Measurements from ENCODE around the gene CSNK1A1.
"Not testable (repeated sequence)": the region's sequence is repeated elsewhere in the genome, so short reads cannot be mapped to it uniquely, and the experiment has no call there.

The CSNK1A1 gene

DNA sequence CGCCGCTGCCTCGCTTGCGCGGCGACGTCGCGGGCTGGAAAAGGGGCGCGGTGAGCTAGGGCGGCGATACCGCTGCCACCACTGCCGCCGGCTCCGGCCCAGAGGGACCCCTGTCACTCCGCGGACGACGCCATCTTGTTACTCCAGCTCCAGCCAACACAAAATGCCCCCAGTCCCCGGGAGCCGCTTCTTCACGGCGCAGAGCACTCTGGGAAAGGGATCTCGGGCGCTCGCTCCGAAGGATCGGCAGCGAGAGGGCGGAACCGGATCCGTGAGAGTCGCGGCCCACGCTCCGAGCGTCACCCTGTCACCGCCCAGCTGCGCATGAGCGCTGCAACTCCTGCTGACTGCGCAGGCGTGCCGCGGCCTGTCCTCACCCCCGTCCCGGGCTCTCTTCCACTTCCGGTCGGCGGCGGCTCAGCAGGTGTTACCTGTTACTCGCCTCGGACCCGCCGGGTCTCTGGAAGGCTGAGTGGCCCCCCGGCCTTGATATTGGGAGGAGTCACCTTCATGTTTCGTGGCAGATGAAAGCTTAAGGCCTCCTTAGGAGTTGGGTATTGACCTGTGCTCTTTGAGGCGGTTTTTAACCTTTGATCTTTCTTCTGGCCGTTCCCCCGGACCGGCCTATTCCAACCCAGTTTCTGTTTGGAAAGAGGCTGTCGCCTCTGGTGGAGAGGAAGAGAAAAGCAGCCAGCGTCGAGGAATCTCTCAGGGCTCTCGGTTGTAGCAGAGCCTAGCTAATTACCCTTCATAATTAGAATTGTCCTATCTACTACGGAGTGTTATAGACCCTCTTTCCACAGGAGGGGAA is at the start of gene CSNK1A1:
CSNK1A1 (minus strand) TSS at position 213 of the 811 bp plus-strand sequence. CDS start 475 bp downstream, outside the sequence.
- peak; percentile 98 to 99 for DNase-seq

DNA sequence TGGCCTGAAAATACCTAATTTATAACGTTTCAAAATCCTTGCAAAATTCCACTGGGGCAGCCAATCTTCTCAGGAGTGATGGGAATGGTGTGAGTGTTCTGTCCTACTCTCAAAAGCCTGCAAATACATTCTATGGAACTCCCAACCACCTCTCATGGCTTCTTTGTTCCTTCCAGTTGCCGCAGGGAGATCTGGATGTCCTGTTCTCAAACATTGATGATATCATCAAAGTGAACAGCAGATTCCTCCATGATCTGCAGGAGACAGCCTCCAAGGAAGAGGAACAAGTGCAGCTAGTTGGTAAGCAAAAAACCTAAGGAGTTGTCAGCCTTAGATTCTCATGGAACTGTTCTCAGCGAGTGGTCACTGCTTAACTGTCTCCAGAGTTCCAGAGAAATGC is 49.7 kb upstream of the CSNK1A1 start:
- no peak for DNase-seq

DNA sequence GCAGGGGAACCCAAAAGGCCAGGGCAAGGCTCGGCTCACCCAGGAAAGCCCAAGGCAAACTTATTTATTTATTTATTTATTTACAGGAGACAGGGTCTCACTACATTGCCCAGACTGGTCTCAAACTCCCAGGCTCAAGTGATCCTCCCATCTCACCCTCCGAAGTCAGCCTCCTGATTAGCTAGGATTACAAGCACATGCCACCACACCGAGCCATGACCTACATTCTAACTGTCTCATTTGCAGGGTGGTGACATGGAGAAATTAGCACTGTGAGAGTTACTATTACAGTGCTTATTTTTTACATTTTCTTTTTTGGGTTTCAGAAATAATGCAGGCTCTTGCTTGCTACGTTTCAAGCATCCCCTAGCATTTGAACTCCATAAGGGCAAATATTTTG is 48.1 kb upstream of the CSNK1A1 start:
- DNase-seq, result no peak

DNA sequence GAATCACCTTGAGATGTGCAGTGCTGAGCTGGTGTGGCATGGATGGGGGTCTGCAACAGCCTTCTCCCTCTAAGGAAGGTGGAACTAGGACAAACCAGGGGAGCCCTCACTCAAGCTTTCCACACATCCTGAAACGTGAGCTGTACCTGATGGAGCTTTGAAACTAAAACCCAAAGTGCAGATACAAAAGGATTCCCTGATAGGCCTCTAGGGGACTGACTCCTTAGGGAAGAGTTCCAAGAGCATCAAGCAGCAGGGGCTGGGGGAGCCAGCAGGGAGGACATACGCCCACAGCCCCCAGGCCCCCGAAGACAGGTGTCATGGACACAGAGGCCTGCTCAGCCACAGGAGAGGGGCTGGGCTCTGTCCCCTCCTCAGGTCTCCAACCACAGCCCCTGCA is 47.7 kb upstream of the CSNK1A1 start:
- no peak for DNase-seq

DNA sequence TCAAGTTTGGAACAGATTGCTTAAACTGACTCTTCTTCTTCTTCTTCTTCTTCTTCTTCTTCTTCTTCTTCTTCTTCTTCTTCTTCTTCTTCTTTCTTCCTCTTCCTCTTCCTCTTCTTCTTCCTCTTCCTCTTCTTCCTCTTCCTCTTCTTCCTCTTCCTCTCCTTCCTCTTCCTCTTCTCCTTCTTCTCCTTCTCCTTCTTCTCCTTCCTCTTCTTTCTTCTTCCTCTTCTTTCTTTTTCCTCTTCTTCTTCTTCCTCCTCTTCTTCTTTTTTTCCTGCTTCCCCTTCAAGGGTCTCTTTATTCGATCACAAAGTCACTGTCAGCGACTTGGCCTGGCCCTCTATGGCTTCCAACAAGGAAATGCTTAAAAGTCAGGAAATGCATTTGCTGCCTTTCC is 47.0 kb upstream of the CSNK1A1 start:
- not testable (repeated sequence) for DNase-seq

DNA sequence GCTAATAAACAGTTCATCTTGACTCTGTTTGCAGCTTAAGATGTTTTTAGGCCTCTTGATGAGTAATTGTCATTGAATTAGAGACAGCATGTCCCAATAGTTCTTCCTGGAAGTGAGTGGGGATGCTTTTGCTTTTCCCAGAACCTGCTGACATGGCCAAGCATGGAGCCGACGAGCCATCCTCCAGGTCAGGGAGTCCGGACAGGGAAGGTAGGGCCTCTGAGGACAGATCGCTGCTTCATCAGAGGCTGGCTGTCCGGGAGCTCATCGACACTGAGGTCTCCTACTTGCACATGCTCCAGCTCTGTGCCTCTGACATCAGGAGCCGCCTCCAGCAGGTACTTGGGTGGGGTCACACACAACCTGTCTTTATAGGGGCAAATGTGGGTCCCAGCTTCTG is 46.4 kb upstream of the CSNK1A1 start:
- no peak for DNase-seq

DNA sequence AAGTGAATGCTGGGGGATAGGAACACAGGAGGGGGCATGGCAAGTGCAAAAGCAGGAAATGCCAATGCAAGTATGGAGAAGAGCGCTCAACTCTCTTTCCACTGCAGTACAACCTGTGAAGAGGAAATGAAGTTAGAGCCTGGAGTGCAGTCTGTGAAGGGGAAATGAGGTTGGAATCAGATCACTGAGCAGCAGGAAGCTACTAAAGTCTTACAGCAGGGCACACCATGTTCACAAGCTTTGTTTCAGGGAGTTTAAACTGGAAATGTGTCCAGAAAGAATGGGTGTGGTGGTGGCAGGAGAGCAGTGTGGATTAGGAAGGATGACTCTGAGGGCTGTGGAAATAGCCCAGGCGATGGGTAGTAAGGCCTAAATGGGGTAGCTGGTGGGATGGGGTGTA is 45.5 kb upstream of the CSNK1A1 start:
- DNase-seq, result no peak

DNA sequence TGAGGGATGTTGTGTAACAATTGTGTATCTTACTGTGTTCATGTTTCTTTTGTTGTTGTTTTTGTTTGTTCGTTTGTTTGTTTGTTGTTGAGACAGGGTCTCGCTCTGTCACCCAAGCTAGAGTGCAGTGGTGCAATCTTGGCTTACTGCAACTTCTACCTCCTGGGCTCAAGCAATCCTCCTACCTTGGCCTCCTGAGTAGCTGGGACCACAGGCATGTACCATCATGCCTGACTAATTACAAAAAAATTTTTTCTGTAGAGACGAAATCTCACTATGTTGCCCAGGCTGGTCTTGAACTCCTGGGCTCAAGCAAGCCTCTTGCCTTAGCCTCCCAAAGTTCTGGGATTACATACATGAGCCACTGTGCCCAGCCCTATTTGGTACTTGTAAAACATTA is 43.9 kb upstream of the CSNK1A1 start:
- not testable (repeated sequence) for DNase-seq

DNA sequence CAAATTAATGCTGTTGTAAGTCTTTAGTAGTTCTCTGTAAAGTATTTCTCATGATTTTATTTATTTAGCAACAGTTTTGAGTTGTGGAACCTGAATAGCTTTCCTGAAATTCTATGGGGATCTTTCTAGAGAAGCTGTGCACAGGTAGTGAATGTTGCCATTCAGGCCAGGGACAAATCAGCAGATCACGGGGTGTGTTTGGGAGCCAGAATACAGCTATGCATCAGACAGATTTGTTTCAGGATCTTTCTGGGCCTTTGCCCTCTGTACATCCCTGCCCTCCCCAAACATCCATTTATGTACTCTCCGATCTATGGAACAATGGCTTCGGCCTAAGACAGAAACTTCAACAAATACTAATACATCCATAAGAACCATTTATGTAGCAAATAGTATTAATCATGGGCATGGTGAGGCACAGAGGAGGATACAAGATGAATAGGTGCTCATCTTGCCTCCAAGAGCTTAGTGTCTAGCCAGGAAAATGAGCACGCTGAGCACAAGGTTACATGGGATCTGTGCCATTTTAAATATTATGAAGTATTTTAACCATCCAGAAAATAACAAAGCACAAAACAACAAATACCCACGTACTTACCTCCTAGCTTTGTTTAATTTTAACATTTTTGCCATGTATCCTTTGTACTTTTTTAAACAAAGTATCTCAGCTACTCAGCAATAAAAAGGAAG is 43.1 kb upstream of the CSNK1A1 start:
- no peak for DNase-seq

DNA sequence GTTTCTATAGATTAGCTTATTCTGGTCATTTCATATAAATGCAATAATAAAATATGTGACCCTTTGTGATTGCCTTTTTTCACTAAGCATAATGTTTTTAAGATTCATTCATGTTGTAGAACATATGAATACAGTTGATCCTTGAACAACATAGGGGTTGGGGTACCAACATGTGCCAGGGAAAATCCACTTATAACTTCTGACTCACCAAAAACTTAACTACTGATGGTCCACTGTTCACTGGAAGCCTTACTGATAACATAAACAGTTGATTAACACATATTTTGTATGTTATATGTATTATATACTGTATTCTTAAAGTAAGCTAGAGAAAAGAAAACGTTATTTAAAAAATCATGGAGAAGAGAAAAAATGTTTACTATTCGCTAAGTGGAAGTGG is 42.1 kb upstream of the CSNK1A1 start:
- DNase-seq, result no peak

DNA sequence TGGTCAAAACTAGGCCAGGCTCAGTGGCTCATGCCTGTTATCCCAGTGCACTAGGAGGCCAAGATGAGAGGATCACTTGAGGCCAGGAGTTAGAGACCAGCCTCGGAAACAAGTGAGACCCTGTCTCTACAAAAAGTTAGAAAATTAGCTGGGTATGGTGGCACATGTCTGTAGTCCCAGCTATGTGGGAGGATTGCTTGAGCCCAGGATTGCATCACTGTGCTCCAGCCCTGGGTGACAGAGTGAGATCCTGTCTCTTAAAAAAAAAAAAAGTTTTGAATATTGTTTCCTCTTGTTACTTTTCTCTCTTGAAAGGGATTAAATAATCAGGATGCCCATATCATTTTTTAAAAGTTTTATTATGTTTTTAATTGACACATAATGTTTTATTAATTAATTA is 37.7 kb upstream of the CSNK1A1 start:
- DNase-seq, result no peak

DNA sequence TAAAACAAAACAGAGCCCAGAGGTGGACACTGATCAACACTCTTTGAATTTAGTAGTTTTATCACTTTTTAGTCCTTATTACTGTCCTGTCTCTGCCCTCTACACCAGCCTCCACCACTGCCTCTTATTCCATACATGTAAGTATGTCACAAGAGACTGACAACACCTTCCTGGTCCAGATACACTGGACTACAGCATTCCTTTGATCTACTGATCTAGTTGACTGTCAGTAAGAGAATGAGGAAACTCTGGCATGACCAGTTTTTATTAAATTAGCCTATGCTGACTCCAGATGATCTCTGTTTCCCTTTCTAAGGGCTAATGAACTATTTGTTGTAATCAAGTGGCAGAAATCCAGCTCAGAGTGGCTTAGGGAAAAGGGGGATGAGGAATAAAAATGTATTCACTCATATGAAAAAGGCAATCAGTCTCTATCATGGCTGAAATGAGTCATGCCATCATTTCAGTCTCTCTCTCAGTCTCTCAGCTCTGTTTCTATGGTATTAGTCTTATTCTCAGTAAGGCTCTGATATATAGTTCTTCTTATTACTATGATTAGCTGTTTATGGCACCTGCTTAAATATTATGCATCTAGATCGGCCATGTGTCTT is 35.6 kb upstream of the CSNK1A1 start:
- no peak for DNase-seq

DNA sequence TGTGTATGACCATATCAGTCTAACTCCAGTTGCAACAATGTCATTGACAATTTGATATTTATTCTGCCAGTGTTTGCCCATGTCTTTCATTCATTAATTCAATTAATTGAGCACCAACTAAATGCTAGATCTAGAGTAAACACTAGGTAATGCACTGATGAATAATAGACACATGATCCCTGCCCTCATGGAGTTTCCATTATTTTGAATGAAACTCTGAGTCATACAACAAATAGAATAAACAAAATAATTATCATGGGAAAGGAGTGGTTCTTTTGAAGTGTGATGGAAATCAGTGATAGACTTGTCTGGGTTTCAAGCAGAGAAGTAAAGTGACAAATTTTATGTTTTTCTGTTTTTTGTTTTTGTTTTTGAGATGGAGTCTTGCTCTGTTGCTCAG is 34.7 kb upstream of the CSNK1A1 start:
- no peak for DNase-seq

DNA sequence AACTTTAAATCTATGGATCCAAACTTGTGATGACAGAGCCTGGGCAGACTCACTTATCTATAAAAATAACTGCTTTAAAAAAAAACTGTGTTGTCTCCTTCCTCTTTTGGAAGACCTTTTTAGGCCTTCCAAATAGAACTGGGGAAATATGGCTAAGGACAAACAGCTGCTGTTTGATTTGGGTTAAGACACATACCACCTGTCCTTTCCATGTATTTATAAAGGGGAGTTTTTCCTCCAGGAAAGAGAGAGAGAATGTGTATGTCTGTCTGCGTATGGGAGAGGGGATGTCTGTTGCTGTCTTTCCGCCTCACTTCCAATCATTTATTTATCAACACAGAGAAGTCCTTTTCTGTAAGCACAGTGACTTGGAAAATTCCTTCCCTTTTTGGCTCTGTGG is 32.9 kb upstream of the CSNK1A1 start:
- no peak for DNase-seq

DNA sequence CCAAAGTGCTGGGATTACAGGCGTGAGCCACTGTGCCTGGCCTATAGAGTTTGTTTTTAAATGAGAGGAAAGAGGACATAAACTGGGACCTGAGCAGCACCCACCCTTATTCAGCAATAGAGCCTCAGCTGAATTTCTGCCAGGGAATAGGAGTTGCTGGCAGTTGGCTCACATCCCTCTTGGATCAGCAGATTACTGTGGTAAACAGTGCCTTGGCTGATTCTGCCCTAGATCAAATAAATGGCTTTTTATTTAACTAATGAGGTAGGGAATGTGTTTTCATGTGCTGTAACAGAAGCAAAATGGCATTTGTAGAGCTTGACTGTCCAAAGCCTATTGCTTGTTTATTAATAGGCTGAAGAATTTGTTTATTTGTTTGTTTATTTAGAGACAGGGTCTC is 32.2 kb upstream of the CSNK1A1 start:
- no peak for DNase-seq

DNA sequence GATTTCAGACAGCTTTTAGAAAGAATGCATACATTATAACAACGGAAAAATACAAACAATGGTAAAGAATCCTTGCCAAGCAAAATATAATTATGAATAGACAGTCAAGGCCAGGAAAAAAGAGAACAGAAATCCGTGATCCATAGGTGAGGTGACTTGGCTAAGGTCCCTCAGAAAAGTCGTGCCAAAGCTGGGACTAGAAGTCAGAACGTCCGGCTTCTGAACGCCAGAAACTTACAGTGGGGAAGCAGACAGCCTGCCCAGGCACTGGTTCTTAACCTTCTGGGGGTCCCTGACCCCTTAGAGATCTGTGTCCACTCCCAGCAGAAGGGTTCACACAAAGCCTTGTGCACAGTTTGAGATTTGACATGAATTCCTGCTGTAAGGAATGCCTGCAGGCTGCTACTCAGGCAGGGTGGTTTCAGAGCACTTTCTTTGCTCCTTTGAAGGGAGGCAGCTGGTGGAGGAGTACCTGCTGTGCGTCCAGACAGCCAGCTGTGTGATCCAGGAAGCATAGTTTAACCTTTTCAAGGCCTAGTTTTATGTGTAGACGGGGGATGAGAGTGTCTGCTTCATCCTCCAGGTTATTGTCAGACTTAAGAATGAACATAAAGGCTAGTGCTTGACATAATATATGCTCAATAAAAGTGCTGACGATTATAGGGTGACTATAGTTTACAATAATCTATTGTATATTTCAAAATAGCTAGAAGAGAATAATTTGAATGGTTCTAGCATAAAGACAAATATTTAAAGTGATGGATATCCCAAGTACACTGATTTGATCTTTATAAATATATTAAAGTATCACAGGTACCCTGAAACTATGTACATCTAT is 30.9 kb upstream of the CSNK1A1 start:
- DNase-seq, result no peak

DNA sequence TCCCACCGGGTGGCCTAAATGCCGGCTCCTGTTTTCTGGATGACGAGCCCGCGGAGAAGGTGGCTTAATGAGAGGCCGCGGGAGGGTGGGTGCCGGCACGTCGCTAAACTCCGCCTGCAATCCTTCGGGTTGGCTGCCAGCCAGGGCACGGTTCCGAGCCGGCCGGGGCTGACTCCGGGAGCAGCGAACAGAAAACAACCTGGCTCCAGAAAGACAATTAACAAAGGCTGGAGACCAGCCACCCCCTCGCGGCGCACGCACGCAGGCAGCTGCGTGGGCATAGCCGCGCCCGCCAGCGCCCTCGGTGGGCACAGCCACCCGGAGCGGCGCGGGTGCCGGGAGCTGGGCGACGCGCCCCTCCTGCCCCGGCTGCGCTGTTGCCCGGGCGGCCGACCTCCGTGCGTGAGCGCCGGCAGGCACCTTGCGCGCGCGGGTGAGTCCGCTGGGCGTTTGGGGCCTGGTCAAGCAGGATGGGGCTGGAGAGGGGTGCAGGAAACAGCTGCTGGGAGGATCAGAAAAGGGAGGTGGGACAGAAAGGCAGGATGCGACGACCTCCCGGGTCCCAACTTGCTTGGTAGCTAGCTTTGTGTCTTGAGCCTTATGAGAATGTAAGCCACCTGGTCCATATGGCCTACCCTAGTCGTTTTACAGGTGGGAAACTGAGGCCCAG is 30.1 kb upstream of the CSNK1A1 start, which contains the start of gene ARHGEF37:
ARHGEF37 (plus strand) TSS at position 307 of the 670 bp plus-strand sequence. CDS start 16,272 bp downstream, outside the sequence.
- peak; percentile 34 to 40 for DNase-seq

DNA sequence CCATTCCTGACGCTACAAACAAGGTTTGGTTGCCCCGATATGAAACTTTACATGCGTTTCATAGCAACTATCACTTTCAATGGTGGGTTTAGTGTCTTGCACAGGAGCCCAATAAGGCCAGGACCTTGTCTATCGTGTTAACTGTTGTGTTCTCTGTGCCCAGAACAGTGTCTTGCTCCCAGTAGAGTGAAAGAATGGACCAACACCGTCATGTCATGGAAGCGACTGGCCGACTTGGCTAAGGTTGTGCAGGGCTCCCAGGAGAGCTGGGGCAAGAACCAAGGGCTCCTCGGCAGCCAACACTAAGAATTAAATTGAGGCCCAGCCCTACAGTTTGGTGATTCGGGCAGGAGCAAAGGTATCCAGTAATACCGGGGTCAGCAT is 29.6 kb upstream of the CSNK1A1 start:
- DNase-seq, result no peak

DNA sequence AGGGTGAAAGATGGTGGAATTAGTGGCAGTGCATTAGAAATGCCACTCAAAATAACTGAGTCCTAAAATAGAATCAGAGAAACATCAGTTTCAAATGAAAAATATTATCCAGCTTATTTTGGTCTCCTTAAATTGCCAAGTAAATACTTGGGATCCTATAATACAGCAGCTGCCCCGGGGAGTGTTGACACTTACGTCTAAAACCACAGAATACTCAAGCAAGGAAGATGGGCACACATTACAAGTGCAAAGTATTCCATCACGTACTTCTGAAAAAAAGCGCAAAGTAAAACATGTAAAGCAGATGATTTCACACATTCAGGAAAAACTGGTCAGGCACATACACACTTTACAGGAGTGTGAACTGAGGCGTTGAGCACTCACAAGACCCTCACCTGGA is 27.7 kb upstream of the CSNK1A1 start:
- DNase-seq, result no peak

DNA sequence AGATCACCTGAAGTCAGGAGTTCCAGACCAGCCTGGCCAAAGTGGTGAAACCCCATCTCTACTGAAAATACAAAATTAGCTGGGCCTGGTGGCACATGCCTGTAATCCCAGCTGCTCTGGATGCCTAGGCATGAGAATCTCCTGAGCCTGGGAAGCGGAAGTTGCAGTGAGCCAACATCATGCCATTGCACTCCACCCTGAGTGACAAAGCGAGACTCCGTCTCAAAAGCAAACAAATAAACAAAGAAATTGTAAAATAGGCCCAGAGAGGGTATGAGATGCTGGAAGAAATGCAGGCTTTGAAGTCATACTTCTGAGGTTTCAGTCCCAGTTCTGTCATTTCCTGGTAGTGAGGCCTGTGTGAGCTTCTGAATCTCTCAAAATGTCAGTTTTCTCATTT is 24.8 kb upstream of the CSNK1A1 start:
- no peak for DNase-seq

DNA sequence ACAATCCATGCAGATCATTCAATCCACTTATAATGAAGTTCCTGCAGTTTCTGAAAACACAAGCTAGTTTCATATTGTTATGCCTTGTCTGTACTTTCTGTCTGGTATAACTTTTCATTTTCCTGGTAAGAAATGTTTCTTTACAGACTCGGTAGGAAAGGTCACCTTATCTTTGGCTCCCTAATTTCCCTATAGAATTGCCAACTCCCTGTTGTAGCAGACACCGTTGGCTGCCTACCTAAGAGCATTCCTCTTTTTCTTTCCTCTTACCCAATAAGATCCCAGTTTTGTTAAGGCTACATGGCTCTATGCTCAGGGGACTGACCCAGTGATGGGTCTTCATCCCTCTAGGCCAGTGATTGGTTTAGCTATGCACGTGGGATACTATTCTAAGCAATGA is 23.9 kb upstream of the CSNK1A1 start:
- no peak for DNase-seq

DNA sequence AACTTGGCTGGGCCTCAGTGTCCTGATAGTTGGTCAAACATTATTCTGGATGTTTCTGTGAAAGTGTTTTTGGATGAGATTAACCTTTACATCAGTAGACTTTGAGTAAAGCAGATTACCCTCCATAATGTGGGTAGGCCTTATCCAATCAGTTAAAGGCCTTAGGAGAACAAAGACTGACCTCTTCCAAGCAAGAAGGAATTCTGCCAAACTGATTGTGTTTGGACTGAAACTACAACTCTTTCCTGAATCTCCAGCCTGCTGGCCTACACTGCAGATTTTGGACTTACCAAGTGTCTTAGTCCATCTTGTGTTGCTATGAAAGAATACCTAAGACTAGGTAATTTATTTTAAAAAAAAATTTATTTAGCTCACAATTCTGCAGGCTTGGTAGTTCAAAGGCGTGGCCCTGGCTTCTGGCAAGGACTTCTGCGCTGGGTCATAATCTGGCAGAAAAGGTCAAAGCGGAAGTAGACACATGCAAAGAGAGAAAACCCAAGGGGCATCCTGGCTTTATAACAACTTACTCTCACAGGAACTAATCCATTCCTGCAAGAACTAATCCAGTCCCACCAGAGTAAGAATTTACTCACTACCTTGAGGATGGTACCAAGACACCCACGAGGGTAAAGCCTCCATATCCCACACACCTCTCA is 21.5 kb upstream of the CSNK1A1 start:
- DNase-seq, result no peak
